Activated CD4-positive, alpha-beta T cell treated with anti-CD3 and anti-CD28 coated beads for 48 hours (primary cell): ENCODE measurements around the gene AUTS2.

Source experiments
- DNase-seq: peaks from one replicate; pipeline ENCODE4 v3.0.0-alpha.2; 2020

The AUTS2 gene

GRCh38 chr7:69661342-69661741, 63.1 kb downstream of the AUTS2 start:
- DNase-seq: no peak

GRCh38 chr7:69663911-69664832, 65.9 kb downstream of the AUTS2 start:
- DNase-seq: no peak

DNA sequence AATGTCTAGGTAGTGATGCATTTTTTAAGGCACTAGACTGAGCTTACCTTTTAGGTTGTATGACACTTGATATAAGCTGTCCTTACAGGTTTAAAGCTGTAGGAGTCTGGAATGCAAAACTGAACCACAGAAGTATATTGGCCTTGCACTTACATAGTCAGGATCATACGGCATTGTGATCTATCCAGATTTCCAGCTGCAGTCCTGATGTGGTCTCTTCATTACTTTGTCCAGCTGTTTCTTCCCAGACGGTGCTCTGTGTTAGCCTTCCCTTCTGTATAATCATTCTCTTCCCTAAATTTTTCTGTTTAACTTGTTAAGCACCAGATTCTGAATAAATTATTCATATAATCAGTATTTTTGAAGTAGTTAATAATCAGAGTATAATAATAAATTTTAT, 67.1 kb downstream of the AUTS2 start:
- no peak for DNase-seq

GRCh38 chr7:69668339-69668870, 70.1 kb downstream of the AUTS2 start:
- no peak for DNase-seq

DNA sequence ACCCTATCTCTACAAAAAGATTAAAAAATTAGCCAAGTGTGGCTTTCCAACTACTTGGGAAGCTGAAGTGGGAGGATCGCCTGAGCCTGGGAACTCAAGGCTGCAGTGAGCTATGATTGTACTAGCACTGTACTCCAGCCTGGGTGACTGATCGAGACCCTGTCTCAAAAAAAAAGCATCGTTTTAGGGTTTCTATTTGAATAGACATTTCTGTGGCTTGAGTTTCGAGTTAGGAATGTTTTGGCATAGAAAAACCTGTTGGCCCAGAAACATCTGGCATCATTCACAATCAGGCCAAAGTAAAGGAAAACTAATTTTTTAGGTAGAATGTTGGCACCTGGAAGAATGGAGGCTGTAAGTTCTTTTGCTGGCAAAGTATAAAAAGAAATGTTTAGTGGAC, 72.4 kb downstream of the AUTS2 start:
- DNase-seq: no peak

GRCh38 chr7:69673074-69673473, 74.8 kb downstream of the AUTS2 start:
- DNase-seq: no peak

GRCh38 chr7:69674701-69675182, 76.5 kb downstream of the AUTS2 start:
- no peak for DNase-seq

DNA sequence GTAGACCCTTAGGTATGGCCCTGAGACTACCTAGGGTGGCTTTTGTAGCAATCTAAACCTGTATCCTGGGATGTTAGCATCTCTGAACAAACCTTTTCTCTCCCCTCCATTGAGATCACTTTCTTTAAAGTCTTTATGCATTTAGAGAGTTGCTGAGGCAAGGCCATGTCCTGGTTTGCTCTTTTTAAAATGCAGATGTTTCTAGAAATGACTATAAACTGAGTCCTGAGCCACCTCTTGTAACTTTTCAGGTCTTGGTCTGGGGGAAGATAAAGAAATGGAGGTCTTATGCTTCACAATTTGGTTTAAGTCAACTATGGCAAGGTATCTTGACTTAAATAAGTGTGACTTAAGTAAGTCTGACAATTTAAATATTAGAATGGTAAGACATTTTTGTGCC, 78.0 kb downstream of the AUTS2 start:
- DNase-seq: no peak

DNA sequence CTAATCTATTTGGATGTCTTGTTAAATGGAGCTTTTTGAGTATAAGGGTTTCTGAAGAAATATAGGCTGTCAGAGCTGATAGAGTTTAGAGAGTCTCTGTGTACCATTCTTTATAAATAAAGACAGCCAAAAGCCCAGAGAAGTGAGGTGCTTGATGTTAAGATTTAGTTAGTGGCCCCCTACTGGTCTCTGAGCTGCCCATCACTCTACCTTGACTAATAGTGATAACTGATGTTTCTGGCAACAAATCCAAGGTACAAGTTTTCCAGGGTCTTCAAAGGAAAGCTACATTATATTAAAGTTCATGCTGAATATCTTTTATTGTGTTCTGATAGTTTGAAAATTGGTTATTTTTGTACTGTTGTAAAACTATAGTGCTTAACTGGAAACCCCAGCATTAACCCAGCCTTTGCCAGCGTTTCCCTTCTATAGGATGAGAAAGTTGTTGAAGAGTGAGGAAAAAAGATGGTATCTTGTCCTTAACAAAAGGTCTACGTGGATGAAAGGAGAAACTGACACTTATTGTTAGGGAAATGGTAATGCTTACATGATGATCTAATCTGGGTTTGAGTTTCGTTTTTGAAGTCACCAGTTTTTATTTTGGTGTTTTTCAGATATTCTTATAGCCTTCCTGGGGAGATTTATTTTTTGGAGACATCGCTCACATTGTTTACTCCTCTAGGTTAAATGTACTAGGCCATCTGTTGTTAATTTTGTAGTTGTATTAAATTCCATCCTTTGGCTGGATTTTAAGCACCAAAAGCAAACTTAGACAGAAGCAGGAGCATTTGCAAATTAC, 79.0 kb downstream of the AUTS2 start:
- DNase-seq: no peak

- DNase-seq: no peak
These were observed 79.7 kb downstream of the AUTS2 start for GRCh38 chr7:69677881-69678493.

GRCh38 chr7:69678494-69679187, 80.4 kb downstream of the AUTS2 start:
- DNase-seq: no peak

- no peak for DNase-seq
These were observed 82.9 kb downstream of the AUTS2 start for GRCh38 chr7:69681181-69681580.

- no peak for DNase-seq
These were observed 84.2 kb downstream of the AUTS2 start for GRCh38 chr7:69682518-69682917.

GRCh38 chr7:69683002-69683401, 84.7 kb downstream of the AUTS2 start:
- DNase-seq: no peak

- no peak for DNase-seq
These were observed 86.4 kb downstream of the AUTS2 start for GRCh38 chr7:69684369-69685292.

DNA sequence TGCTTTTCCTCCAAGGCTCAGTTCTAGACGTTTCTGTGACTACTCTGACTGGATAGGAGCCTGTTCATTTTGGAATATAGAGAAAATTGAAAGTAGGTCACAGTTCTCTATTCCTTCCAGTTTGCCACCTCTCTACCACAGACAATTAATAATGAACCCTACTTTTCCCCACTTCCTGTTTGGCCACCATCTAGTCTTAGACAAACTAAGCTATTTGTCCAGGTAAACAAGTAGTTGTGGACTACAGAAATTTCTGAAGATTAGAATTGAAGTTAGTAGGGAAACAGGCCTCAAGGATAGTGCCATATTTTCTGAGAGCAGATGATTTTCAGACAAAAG, 87.0 kb downstream of the AUTS2 start:
- no peak for DNase-seq

DNA sequence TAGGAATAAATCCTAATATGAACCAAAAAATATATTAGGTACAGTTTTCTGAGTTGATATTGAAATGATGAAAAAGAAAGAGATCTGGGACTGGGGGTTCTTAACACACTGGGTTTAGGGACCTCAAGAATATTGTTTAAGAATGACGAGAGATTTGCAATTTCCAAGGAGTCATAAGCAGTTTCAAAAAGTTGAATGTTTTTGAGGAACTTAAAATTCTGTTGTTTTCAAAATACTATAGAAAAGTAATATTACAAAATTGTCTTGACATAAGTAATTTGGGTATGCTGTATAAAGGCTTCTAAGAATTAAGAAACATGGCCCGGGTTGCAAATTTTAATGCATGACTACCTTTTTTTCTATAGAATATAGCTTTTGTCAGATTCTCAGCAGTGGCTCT, 88.1 kb downstream of the AUTS2 start:
- DNase-seq: no peak

DNA sequence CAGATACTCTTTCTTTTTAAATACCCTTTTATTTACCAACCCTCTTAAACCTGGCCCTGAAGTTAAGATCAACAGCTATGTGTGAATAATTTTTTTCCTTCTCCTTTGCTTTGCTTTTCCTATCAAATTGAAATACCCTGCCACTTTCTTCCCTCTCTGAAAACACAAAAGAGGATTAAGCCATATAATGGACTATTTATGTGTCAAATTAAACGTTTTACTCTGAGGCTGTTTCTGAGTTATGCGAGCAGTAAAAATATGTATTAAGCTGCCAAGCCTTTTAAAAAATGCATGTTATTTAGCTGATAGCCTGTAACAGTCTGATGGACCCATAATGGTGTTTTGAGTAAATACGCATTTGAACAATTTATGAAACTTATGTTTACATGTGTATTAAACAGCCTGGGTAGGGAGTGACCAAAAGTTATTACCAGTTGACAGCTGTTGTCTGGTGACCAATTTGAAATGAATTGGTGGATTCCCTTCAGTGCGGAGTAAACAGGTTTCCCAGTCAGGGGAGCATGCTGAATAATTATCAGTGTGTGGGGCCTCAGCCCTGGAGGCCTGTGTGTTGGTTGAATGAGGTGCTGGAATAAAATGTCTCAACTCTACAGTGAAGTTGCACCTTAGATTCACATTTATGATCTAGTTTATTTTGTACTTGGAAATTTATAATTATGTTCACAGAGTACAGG, 89.6 kb downstream of the AUTS2 start:
- no peak for DNase-seq

DNA sequence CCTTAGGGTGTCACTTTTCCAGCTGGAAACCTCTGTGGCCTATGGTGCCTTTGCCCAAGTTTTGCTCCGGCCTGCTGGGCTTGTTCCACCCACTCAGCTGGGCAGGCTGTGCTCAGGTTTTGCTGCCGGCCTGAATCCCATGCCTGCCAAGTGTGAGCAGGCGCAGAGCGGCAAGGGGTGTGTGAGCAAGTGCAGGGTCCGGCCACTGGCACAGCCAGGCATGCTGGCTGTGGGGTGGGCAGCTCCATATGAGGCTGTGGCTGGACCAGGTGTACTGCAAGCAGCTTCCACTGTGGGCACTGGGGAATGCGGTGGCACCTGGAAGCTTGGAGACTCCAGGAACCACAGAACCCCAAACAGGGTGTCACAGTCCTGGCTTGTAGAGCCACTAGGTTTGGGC, 92.1 kb downstream of the AUTS2 start:
- DNase-seq: no peak

DNA sequence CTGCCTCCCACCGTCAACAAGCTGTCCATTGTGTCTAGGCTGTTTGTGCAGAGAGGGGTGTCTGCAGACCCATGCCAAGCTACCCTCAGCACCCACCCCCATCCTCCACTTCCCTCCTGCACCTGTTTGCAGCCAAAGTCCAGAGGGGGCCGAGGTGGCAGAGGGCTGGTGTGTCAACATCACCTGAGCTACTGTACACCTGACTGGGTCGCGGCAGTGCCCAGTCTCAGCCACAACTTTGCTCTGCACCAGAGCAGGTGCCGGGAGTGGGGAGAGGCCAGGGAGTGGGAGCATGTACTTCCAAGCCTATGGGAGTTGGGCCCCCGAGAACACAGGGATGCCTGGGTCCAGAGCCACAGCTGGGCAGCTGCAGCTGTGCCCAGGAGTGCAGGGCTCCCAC, 93.1 kb downstream of the AUTS2 start:
- no peak for DNase-seq

DNA sequence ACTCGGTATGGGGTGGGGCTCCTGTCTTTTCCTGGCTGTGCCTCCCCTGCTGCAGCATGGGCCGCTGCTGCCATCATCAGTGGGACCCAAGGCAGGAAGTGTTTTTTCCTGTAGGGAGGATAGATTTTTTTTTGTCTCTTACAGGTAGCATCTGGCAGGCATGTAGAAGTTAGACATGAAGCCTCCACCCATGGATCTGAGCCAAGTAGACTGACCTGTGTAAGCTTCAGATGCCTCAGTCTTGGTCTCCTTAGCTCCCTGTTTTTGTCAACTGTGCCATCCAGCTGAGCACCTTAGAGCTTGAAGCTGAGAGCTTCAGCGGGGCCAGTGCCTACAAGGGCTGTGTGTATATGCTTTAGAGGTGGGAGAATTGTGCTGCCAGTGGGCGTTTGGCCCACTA, 93.5 kb downstream of the AUTS2 start:
- DNase-seq: no peak
